ENCODE data around the gene SAC3D1. TPM values are rescaled to one million over a fixed set of nuclear protein-coding genes. Genes with fewer than 3 reads are reported as not detected.

SAC3D1 gene
- total and polyA plus RNA-seq, 2 of the 8 experiments (the other 6 are each of a cell fraction or from before 2014, with no cell fraction given), result 19.4 to 25.8 TPM

DNA sequence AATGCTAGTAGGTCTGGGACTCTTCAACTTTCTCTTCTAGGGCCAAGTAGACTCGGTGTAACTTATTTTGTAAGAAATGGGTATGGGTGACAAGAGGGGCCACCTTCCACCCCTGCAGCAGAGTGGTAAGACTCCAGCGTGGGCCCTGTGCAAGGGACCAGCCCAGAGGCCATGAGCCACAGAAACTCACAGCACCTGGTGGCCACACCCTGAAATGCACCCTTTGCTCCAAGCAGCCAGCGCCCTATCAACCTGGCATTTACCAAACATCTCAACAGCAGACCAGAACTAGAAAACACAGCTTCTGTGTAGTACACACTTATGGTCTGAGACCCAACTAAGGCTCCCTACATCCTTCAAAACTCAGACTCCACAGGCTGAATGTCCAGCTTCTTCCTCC, 37.1 kb downstream of the SAC3D1 start:
- DNase-seq (ENCODE audit: low read depth in 1 of 2, low spot score in 2 of 2) (peak in 1 of 2 experiments; percentile 86), FAIRE-seq (no peak)
- Histone ChIP-seq H3K4ac (replicated peaks; ENCODE audit: insufficient read length, low read depth, low read length) (no peak overlapping the region), H3K23ac (ENCODE audit: insufficient read length) (no peak overlapping the region), H2BK15ac (ENCODE audit: low read length) (no peak overlapping the region), H2BK120ac (replicated peaks; ENCODE audit: low read depth, low read length) (no peak overlapping the region), H4K5ac (ENCODE audit: insufficient read length, low read depth, low read length) (no peak overlapping the region), H3K14ac (ENCODE audit: insufficient read length) (no peak overlapping the region), H3K27ac (ENCODE audit: low read depth, low read length) (no peak overlapping the region), H4K91ac (replicated peaks; ENCODE audit: insufficient read length, low read length) (no peak overlapping the region), H2AK5ac (ENCODE audit: low read depth, low read length) (no peak overlapping the region), H4K8ac (ENCODE audit: extremely low read depth, insufficient read depth, low read length) (no peak overlapping the region), H2BK12ac (ENCODE audit: low read depth, low read length) (no peak overlapping the region), H3K18ac (ENCODE audit: extremely low read depth, low read length) (no peak overlapping the region), H3K36me3 (ENCODE audit: control insufficient read depth in 2 of 4, insufficient read depth in 4 of 4, low read length in 3 of 4) (peaks cover 20 to 41% (median 36%) of the 10 kb centered on the region in 4 experiments), H3K79me2 (ENCODE audit: control insufficient read depth in 1 of 2, insufficient read depth in 2 of 2, low read length in 2 of 2) (peaks cover 6 to 37% of the 10 kb centered on the region in 2 experiments), H4K20me1 (replicated peaks in 1 of 2; ENCODE audit: control insufficient read depth in 1 of 2, insufficient read depth in 2 of 2, low read length in 2 of 2) (peaks cover 6 to 11% of the 10 kb centered on the region in 2 experiments), H2BK5ac (ENCODE audit: low read depth, low read length) (no peak overlapping the region), H3K79me1 (ENCODE audit: low read depth, low read length) (peaks cover 10% of the 10 kb centered on the region; the same call in 1 of the 2 replicates), H3K4me2 (ENCODE audit: insufficient read depth in 1 of 2, low read depth in 2 of 2, low read length in 2 of 2) (no peak overlapping the region), H2BK20ac (ENCODE audit: low read length) (no peak overlapping the region), H3K23me2 (ENCODE audit: low read depth, low read length) (peaks cover 2% of the 10 kb centered on the region; the same call in 1 of the 2 replicates), H3K56ac (replicated peaks; ENCODE audit: insufficient read length, low read depth, low read length) (no peak overlapping the region), H3K4me1 (replicated peaks in 1 of 4; ENCODE audit: control insufficient read depth in 3 of 4, insufficient read depth in 4 of 4, low read length in 3 of 4) (peaks cover 0 to 6% (median 2%) of the 10 kb centered on the region in 4 experiments; a peak in 4 of 7 replicates), H2AFZ (ENCODE audit: low read length) (no peak overlapping the region), H3K4me3 (ENCODE audit: extremely low read depth in 1 of 4, insufficient read depth in 2 of 4, low read depth in 3 of 4, low read length in 4 of 4) (no peak overlapping the region), H3K27me3 (replicated peaks in 1 of 4; ENCODE audit: control insufficient read depth in 3 of 4, extremely low read depth in 1 of 4, insufficient read depth in 3 of 4, low read length in 3 of 4) (no peaks in the 10 kb centered on the region), H3K9me3 (ENCODE audit: insufficient read depth in 2 of 2, low read depth in 1 of 2, low read length in 1 of 2) (no peaks in the 10 kb centered on the region), H3K9ac (replicated peaks in 1 of 4; ENCODE audit: extremely low read depth in 1 of 4, low read depth in 3 of 4, low read length in 3 of 4) (no peak overlapping the region)
- CTCF ChIA-PET (ENCODE audit: partially characterized antibody), result interaction anchor here (0.6 to 4.7 kb wide), 25 partner anchors 11 to 482 kb away, joined by 3 to 28 read pairs (median 4); partner anchors contain the start of genes ARL2, NAALADL1 and PYGM
- 74% methylated on average over 3 of the region's 3 CpGs; no CpG with 5 or more reads in 1 of the 2 experiments for WGBS, 2 experiments (ENCODE audit: extremely low coverage in 1 of 2, insufficient coverage in 1 of 2, insufficient read length in 1 of 2, insufficient replicate concordance in 2 of 2, low coverage in 1 of 2, low lambda C conversion rate in 2 of 2, missing lambda C conversion rate in 1 of 2)
- POLR2A ChIA-PET (ENCODE audit: partially characterized antibody), result interaction anchor here (0.7 to 21.6 kb wide), 10 partner anchors 9 to 316 kb away, joined by 3 to 230 read pairs (median 3); partner anchors contain the start of genes ARL2, FAU, MRPL49 and VPS51
- TF ChIP-seq JUND (IDR thresholded peaks at IDR 0.05; ENCODE audit: low read length) (no peak), POU5F1 (IDR thresholded peaks at IDR 0.05; ENCODE audit: low read depth, low read length) (no peak), RAD21 (IDR thresholded peaks at IDR 0.05 in 1 of 2, conservative IDR thresholded peaks at IDR 0.05 in 1 of 2; ENCODE audit: low read depth in 2 of 2, low read length in 2 of 2) (peak; percentile 60 to 68), RFX5 (IDR thresholded peaks at IDR 0.05; ENCODE audit: borderline replicate concordance, low read depth, low read length) (no peak), POLR2AphosphoS5 (IDR thresholded peaks at IDR 0.05; ENCODE audit: low read depth, low read length) (peak; percentile 58; the same call in 1 of the 2 replicates), RBBP5 (IDR thresholded peaks at IDR 0.05; ENCODE audit: borderline replicate concordance, low read depth, low read length) (no peak), CTBP2 (IDR thresholded peaks at IDR 0.05; ENCODE audit: borderline replicate concordance, insufficient read depth, insufficient read length, low read length) (no peak), POLR2A (IDR thresholded peaks at IDR 0.05; ENCODE audit: control extremely low read depth in 1 of 2, low read depth in 2 of 2, low read length in 2 of 2) (peak in 1 of 2 experiments; percentile 15; a peak in 2 of 3 replicates), SAP30 (IDR thresholded peaks at IDR 0.05; ENCODE audit: insufficient read depth, insufficient replicate concordance, low read length) (no peak)
- TF ChIP-seq, protein P1, sequence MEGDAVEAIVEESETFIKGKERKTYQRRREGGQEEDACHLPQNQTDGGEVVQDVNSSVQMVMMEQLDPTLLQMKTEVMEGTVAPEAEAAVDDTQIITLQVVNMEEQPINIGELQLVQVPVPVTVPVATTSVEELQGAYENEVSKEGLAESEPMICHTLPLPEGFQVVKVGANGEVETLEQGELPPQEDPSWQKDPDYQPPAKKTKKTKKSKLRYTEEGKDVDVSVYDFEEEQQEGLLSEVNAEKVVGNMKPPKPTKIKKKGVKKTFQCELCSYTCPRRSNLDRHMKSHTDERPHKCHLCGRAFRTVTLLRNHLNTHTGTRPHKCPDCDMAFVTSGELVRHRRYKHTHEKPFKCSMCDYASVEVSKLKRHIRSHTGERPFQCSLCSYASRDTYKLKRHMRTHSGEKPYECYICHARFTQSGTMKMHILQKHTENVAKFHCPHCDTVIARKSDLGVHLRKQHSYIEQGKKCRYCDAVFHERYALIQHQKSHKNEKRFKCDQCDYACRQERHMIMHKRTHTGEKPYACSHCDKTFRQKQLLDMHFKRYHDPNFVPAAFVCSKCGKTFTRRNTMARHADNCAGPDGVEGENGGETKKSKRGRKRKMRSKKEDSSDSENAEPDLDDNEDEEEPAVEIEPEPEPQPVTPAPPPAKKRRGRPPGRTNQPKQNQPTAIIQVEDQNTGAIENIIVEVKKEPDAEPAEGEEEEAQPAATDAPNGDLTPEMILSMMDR (IDR thresholded peaks at IDR 0.05; ENCODE audit: control extremely low read depth in 1 of 3, insufficient read depth in 1 of 3, low read depth in 1 of 3, low read length in 3 of 3), result peak; percentile 79 to 92 (median 88)
